ENCODE results near the gene CAND2.

The CAND2 gene

DNA sequence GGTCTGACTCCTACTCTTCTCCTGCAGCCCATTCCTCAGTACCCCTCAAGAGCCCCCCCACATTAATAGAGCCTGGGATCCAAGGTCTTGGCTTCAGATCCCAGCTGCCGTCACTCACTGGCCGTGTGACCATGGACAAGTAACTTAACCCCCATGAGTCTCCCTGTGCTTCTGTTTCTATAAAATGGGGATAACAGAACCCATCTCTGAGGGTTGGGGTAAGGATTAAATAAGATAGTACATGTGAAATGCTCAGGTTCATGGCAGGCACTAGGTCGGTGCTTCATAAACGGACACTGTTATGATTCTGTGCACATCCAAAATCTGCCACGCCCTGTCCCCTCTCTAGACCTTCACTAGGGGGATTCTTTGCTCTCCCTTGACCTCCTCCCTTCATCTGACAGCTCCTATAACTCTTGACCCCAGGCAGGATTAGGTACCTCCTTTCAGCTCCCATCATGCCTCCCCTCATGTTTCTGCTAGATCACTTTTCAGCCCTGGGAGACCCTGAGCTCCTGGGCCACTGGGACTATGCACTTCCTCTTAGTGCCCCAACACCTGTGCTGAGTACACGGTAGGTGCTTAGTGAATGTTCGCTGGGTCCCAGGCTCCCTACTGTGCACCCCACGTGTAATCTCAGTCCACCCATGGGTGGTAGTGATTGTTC, 1.5 kb downstream of the CAND2 start:
- Histone ChIP-seq H3K9me2 (replicated peaks; ENCODE audit: insufficient read depth, low read length) (no peaks in the 10 kb centered on the region), H3K36me3 (ENCODE audit: low read length) (no peaks in the 10 kb centered on the region), H3K27me3 (ENCODE audit: low read length) (no peaks in the 10 kb centered on the region), H3K9me3 (ENCODE audit: insufficient read depth, low read length) (no peaks in the 10 kb centered on the region), H3F3A (ENCODE audit: insufficient read depth) (0 out of 2 replicates have a peak, but pooled peaks cover 3% of the 10 kb centered on the region), H3K4me3 (ENCODE audit: insufficient read depth, low read length, poor library complexity, severe bottlenecking) (no peak overlapping the region), H3K9ac (ENCODE audit: low read length) (no peak overlapping the region), H4K20me1 (ENCODE audit: low read depth, low read length) (no peaks in the 10 kb centered on the region), H3K27ac (ENCODE audit: low read depth, low read length) (no peak overlapping the region), H2AFZ (ENCODE audit: low read depth, low read length, severe bottlenecking) (no peak overlapping the region), H3K4me2 (ENCODE audit: low read depth, low read length, poor library complexity, severe bottlenecking) (no peak overlapping the region), H3K79me2 (ENCODE audit: insufficient read depth, low read length) (no peaks in the 10 kb centered on the region)
- TF ChIP-seq, protein P1, sequence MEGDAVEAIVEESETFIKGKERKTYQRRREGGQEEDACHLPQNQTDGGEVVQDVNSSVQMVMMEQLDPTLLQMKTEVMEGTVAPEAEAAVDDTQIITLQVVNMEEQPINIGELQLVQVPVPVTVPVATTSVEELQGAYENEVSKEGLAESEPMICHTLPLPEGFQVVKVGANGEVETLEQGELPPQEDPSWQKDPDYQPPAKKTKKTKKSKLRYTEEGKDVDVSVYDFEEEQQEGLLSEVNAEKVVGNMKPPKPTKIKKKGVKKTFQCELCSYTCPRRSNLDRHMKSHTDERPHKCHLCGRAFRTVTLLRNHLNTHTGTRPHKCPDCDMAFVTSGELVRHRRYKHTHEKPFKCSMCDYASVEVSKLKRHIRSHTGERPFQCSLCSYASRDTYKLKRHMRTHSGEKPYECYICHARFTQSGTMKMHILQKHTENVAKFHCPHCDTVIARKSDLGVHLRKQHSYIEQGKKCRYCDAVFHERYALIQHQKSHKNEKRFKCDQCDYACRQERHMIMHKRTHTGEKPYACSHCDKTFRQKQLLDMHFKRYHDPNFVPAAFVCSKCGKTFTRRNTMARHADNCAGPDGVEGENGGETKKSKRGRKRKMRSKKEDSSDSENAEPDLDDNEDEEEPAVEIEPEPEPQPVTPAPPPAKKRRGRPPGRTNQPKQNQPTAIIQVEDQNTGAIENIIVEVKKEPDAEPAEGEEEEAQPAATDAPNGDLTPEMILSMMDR (IDR thresholded peaks at IDR 0.05; ENCODE audit: insufficient read depth, low read length, poor library complexity, severe bottlenecking): no peak
- no peak for TF ChIP-seq EZH2phosphoT487 (conservative IDR thresholded peaks at IDR 0.05; ENCODE audit: low read length)

GRCh38 chr3:12798559-12799179, 2.2 kb downstream of the CAND2 start:
- Histone ChIP-seq H3K36me3 (ENCODE audit: low read length) (no peaks in the 10 kb centered on the region), H3K4me2 (ENCODE audit: low read depth, low read length, poor library complexity, severe bottlenecking) (no peak overlapping the region), H3K9me3 (ENCODE audit: insufficient read depth, low read length) (no peaks in the 10 kb centered on the region), H3K4me3 (ENCODE audit: insufficient read depth, low read length, poor library complexity, severe bottlenecking) (no peak overlapping the region), H2AFZ (ENCODE audit: low read depth, low read length, severe bottlenecking) (no peak overlapping the region), H3F3A (ENCODE audit: insufficient read depth) (0 out of 2 replicates have a peak, but pooled peaks cover 3% of the 10 kb centered on the region), H3K27me3 (ENCODE audit: low read length) (no peaks in the 10 kb centered on the region), H3K9ac (ENCODE audit: low read length) (no peak overlapping the region), H3K9me2 (replicated peaks; ENCODE audit: insufficient read depth, low read length) (no peaks in the 10 kb centered on the region), H3K79me2 (ENCODE audit: insufficient read depth, low read length) (no peaks in the 10 kb centered on the region), H3K27ac (ENCODE audit: low read depth, low read length) (no peak overlapping the region), H4K20me1 (ENCODE audit: low read depth, low read length) (no peaks in the 10 kb centered on the region)
- TF ChIP-seq, protein P1 (IDR thresholded peaks at IDR 0.05; ENCODE audit: insufficient read depth, low read length, poor library complexity, severe bottlenecking): no peak
- no peak for TF ChIP-seq EZH2phosphoT487 (conservative IDR thresholded peaks at IDR 0.05; ENCODE audit: low read length)

GRCh38 chr3:12799525-12800440, 3.3 kb downstream of the CAND2 start:
- Histone ChIP-seq H3K4me3 (ENCODE audit: insufficient read depth, low read length, poor library complexity, severe bottlenecking) (no peak overlapping the region), H3K36me3 (ENCODE audit: low read length) (no peaks in the 10 kb centered on the region), H3K9me2 (replicated peaks; ENCODE audit: insufficient read depth, low read length) (no peaks in the 10 kb centered on the region), H3K79me2 (ENCODE audit: insufficient read depth, low read length) (no peaks in the 10 kb centered on the region), H2AFZ (ENCODE audit: low read depth, low read length, severe bottlenecking) (no peak overlapping the region), H3K27me3 (ENCODE audit: low read length) (no peaks in the 10 kb centered on the region), H3F3A (ENCODE audit: insufficient read depth) (0 out of 2 replicates have a peak, but pooled peaks cover 3% of the 10 kb centered on the region), H3K4me2 (ENCODE audit: low read depth, low read length, poor library complexity, severe bottlenecking) (no peak overlapping the region), H3K27ac (ENCODE audit: low read depth, low read length) (no peak overlapping the region), H3K9ac (ENCODE audit: low read length) (no peak overlapping the region), H4K20me1 (ENCODE audit: low read depth, low read length) (no peaks in the 10 kb centered on the region), H3K9me3 (ENCODE audit: insufficient read depth, low read length) (no peaks in the 10 kb centered on the region)
- no peak for TF ChIP-seq EZH2phosphoT487 (conservative IDR thresholded peaks at IDR 0.05; ENCODE audit: low read length)
- TF ChIP-seq, protein P1 (IDR thresholded peaks at IDR 0.05; ENCODE audit: insufficient read depth, low read length, poor library complexity, severe bottlenecking): no peak

Measured in SU-DHL-6 (cell line).